ENCODE results near the gene LUZP1.

The LUZP1 gene

DNA sequence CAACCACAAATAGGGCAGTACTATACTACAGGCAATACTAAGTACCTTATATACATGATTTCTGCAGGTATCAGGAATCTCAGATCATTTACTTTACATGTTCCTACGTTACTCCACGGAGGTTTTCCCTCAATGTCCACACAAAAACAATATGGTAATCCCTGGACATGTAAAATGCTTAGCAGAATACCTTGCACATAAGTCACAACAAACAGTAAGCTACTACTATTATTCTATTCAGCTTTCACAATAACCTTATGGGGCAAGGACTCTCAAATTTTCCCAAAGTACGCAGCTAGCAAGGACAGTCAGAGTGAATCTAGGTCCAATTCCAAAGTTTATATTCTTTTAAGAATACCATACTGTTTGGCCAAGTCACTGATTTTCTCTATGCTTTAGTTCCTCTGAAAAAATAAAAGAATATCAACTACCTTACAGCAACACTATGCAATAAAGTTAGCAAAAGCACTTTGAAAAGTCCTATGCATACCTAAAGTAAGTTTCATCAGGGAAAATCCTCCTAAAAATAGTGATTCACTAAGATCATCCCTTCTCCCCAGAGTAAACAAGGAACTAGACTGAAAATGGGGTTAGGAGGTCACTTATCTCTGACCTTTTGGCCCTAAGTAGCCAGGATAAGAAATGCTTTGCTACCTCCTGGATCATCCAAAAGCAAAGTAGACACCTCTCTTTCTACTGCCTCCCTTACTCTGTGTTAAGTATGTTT is 67.4 kb downstream of the LUZP1 start:
- DNase-seq: no peak
- Histone ChIP-seq H3K27ac (peak overlapping the region; percentile 86), H3K4me3 (ENCODE audit: low read depth, low read length) (no peak overlapping the region), H3K36me3 (replicated peaks) (peaks cover 2% of the 10 kb centered on the region), H3K27me3 (replicated peaks) (no peaks in the 10 kb centered on the region)
- in situ Hi-C loops (cut with HindIII; ENCODE audit: low pct_ligation_motif_present, low sequenced_read_pairs): no loop called here
- TF ChIP-seq, protein P1, sequence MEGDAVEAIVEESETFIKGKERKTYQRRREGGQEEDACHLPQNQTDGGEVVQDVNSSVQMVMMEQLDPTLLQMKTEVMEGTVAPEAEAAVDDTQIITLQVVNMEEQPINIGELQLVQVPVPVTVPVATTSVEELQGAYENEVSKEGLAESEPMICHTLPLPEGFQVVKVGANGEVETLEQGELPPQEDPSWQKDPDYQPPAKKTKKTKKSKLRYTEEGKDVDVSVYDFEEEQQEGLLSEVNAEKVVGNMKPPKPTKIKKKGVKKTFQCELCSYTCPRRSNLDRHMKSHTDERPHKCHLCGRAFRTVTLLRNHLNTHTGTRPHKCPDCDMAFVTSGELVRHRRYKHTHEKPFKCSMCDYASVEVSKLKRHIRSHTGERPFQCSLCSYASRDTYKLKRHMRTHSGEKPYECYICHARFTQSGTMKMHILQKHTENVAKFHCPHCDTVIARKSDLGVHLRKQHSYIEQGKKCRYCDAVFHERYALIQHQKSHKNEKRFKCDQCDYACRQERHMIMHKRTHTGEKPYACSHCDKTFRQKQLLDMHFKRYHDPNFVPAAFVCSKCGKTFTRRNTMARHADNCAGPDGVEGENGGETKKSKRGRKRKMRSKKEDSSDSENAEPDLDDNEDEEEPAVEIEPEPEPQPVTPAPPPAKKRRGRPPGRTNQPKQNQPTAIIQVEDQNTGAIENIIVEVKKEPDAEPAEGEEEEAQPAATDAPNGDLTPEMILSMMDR (IDR thresholded peaks at IDR 0.05; ENCODE audit: low read depth, low read length, missing control alignments): no peak

DNA sequence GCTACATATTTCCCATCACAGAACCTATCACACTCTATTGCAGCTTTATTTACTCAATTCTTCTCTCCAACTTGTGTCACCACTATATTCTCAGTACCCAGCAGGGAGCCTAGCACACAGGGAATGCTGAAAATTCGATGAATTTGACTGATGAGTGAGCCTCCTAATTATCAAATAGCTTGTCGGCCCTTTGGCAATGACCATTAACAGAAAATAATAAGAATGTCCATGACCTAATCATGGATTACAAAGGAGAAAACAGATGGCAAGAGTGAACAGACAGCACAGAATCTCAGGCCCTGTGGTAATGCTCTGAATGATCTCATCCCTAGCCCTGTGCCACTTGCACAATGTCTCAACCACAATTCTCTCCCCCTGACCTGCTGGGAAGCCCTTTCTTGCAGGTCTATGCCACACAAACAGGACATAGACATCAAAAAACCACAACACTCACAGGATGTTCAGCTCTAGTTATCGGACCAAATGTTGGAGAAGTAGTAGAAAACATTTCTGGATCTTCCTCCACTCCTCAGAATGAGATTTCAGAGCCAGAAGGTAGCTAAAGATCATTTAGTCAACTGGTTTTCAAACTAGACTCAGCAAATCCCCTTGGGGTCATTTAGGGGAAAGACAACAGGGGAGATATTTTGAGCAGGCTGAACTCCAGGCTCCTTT is 68.4 kb downstream of the LUZP1 start:
- Histone ChIP-seq H3K27ac (peak overlapping the region; percentile 86), H3K27me3 (replicated peaks) (no peaks in the 10 kb centered on the region), H3K4me3 (ENCODE audit: low read depth, low read length) (no peak overlapping the region), H3K36me3 (replicated peaks) (no peaks in the 10 kb centered on the region)
- peak; percentile 96 for DNase-seq
- TF ChIP-seq, protein P1 (IDR thresholded peaks at IDR 0.05; ENCODE audit: low read depth, low read length, missing control alignments): no peak
- in situ Hi-C loops (cut with HindIII; ENCODE audit: low pct_ligation_motif_present, low sequenced_read_pairs): no loop called here

DNA sequence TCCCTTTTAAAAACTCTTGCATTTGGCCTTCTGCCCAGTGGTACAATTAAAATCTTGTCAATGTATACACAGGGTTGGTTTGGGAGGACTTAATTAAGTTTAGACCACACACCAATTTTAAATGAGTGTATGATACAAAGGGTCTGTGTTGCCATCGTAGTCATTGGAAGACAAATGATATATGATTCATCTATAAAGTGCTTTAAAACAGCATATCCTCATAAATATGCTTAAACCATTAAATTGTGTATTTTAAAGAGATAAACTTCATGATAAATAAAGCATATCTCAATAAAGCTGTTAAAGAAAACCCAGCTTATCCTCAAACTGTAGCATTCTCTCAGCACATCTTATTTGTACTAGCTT is 69.5 kb downstream of the LUZP1 start:
- no peak for DNase-seq
- no peaks in the 10 kb centered on the region for H3K27me3 ChIP-seq (replicated peaks)
- H3K4me3 ChIP-seq (ENCODE audit: low read depth, low read length): no peak overlapping the region
- peak overlapping the region; percentile 86 for H3K27ac ChIP-seq
- peaks cover 4% of the 10 kb centered on the region for H3K36me3 ChIP-seq (replicated peaks)
- TF ChIP-seq, protein P1 (IDR thresholded peaks at IDR 0.05; ENCODE audit: low read depth, low read length, missing control alignments): no peak
- in situ Hi-C loops (cut with HindIII; ENCODE audit: low pct_ligation_motif_present, low sequenced_read_pairs): loop anchor here (10.0 to 25.0 kb wide), 2 partner anchors 86 to 188 kb away; no protein-coding TSS in a partner anchor

DNA sequence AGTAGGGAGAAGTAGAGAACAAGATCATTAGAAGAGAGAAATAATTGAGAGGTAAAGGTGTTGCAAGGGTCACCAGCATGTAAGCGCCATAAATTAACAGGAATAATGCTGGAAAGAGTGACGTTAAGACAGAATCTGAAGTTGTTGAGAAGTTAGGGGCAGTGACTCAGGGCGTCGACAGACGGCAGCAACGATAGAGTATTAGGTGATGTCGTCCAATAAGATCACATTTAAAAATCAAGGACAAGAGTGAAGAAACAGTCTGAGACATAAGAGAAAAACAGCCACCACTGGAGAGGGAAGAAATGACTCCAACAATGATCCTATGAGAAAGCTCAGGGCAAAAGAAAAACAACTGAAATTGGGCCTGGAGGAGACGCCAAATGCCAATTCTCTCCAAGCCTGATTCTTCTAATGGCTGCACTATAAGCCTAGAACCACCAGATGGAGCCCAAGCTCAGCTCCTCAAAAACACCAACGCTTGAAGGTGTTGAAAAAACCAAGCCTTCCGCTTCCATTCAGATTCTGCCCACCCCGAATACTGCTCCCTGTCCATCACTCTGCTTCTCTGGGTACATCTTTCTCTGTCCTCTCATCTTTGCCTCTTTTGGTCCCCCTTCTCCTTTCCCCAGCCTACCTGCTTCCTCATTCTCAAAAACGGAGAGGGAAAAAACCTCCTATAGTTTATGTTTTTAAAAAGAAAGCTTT is 70.0 kb downstream of the LUZP1 start:
- in situ Hi-C loops (cut with HindIII; ENCODE audit: low pct_ligation_motif_present, low sequenced_read_pairs): loop anchor here (10.0 to 25.0 kb wide), 2 partner anchors 86 to 189 kb away; no protein-coding TSS in a partner anchor
- Histone ChIP-seq H3K27ac (peak overlapping the region; percentile 86), H3K27me3 (replicated peaks) (no peaks in the 10 kb centered on the region), H3K36me3 (replicated peaks) (peaks cover 10% of the 10 kb centered on the region), H3K4me3 (ENCODE audit: low read depth, low read length) (no peak overlapping the region)
- peak; percentile 81 for DNase-seq
- TF ChIP-seq, protein P1 (IDR thresholded peaks at IDR 0.05; ENCODE audit: low read depth, low read length, missing control alignments): peak; percentile 94

DNA sequence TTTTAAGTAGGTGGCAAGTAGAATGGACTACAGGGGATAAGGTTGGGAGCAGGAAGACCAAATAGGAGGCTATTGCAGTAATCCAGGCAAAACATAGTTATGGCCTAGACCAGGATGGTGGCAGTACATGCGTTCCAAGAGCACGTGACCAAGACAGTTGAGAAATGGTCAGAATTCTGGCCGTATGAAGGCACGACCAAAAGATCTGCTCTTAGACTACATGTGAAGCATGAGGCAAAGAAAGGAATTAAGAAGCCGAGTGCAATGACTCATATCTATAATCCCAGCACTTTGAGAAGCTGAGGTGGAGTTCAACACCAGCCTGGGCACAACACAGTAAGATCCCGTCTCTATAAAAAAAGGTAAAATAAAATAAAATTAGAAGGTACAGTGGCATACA is 71.3 kb downstream of the LUZP1 start:
- Histone ChIP-seq H3K4me3 (ENCODE audit: low read depth, low read length) (no peak overlapping the region), H3K27me3 (replicated peaks) (no peaks in the 10 kb centered on the region), H3K27ac (no peak overlapping the region), H3K36me3 (replicated peaks) (peaks cover 23% of the 10 kb centered on the region)
- TF ChIP-seq, protein P1 (IDR thresholded peaks at IDR 0.05; ENCODE audit: low read depth, low read length, missing control alignments): no peak
- in situ Hi-C loops (cut with HindIII; ENCODE audit: low pct_ligation_motif_present, low sequenced_read_pairs): loop anchor here (10.0 to 25.0 kb wide), 2 partner anchors 87 to 190 kb away; no protein-coding TSS in a partner anchor
- no peak for DNase-seq
